WTC11 (cell line): ENCODE measurements around the gene CNOT3. TPM values are rescaled to one million over a fixed set of nuclear protein-coding genes. Genes with fewer than 3 reads are reported as not detected.

Source experiments
- ATAC-seq: fragments of 200-7000 bp; cut with Tn5 transposase; 2 replicates; pipeline ENCODE4 v1.10.0; 2021; ENCODE audit warnings: mild to moderate bottlenecking, moderate library complexity
- CTCF ChIA-PET: fragments of 300-600 bp; sonication (Branson Sonifier 250); formaldehyde crosslinking; loops from one replicate; lab custom pipeline; 2021; ENCODE audit warnings: antibody characterized with exemption; lab: Charles Lee
- POLR2A ChIA-PET: fragments of 350-600 bp; sonication (Branson Sonifier 250); formaldehyde crosslinking; loops from one replicate; lab custom pipeline; 2021; ENCODE audit warnings: antibody characterized with exemption; lab: Charles Lee
- DNase-seq: peaks from one replicate; pipeline ENCODE4 v3.0.0; 2021; ENCODE audit warnings: low spot score
- H3K27ac Mint-ChIP-seq: 2 replicates; pipeline ENCODE4 v1.8.0; 2021; ENCODE audit warnings: mixed read lengths
- H3K27me3 Mint-ChIP-seq: 2 replicates; pipeline ENCODE4 v1.8.0; 2021; ENCODE audit warnings: low read depth, mild to moderate bottlenecking, moderate library complexity, mixed read lengths
- H3K36me3 Mint-ChIP-seq: 2 replicates; pipeline ENCODE4 v1.8.0; 2021; ENCODE audit warnings: mixed read lengths
- H3K4me1 Mint-ChIP-seq: 2 replicates; pipeline ENCODE4 v1.8.0; 2022; ENCODE audit warnings: mixed read lengths
- H3K4me3 Mint-ChIP-seq: 2 replicates; pipeline ENCODE4 v1.8.0; 2021; ENCODE audit warnings: mild to moderate bottlenecking, moderate library complexity, mixed read lengths
- H3K9me3 Mint-ChIP-seq: 2 replicates; pipeline ENCODE4 v1.8.0; 2021; ENCODE audit warnings: mixed read lengths
- CREB1 ChIP-seq: sonication (generic); formaldehyde crosslinking; IDR thresholded peaks from 2 replicates; pipeline ENCODE4 v1.8.0; 2023; ENCODE audit warnings: mild to moderate bottlenecking, missing genetic modification reagents
- CREM ChIP-seq: sonication (generic); formaldehyde crosslinking; IDR thresholded peaks from 2 replicates; pipeline ENCODE4 v1.8.1; 2022; ENCODE audit warnings: mild to moderate bottlenecking, missing genetic modification reagents, moderate library complexity
- ELF4 ChIP-seq: sonication (generic); formaldehyde crosslinking; IDR thresholded peaks from 2 replicates; pipeline ENCODE4 v1.8.1; 2022; ENCODE audit warnings: low read depth, mild to moderate bottlenecking, moderate library complexity, missing genetic modification reagents
- FOXP1 ChIP-seq: sonication (generic); formaldehyde crosslinking; IDR thresholded peaks from 2 replicates; pipeline ENCODE4 v1.8.0; 2022; ENCODE audit warnings: missing genetic modification reagents, mild to moderate bottlenecking, moderate library complexity, borderline replicate concordance
- FOXP4 ChIP-seq: sonication (generic); formaldehyde crosslinking; IDR thresholded peaks from 2 replicates; pipeline ENCODE4 v1.8.0; 2022; ENCODE audit warnings: mild to moderate bottlenecking, missing genetic modification reagents
- HMGA2 ChIP-seq: fragments of 250-450 bp; sonication (Bioruptor Pico); IDR thresholded peaks from 2 replicates; pipeline ENCODE4 v1.4.0; 2021; ENCODE audit warnings: mild to moderate bottlenecking, moderate library complexity
- MAX ChIP-seq: sonication (generic); formaldehyde crosslinking; IDR thresholded peaks from 2 replicates; pipeline ENCODE4 v1.8.0; 2022; ENCODE audit warnings: mild to moderate bottlenecking, missing genetic modification reagents
- NFYB ChIP-seq: sonication (generic); formaldehyde crosslinking; conservative IDR thresholded peaks from 2 replicates; pipeline ENCODE4 v1.8.0; 2022; ENCODE audit warnings: low read depth, missing genetic modification reagents
- SP1 ChIP-seq: sonication (generic); formaldehyde crosslinking; conservative IDR thresholded peaks from 2 replicates; pipeline ENCODE4 v1.8.1; 2022; ENCODE audit warnings: missing genetic modification reagents
- ZBTB21 ChIP-seq: sonication (generic); formaldehyde crosslinking; IDR thresholded peaks from 2 replicates; pipeline ENCODE4 v1.8.1; 2023; ENCODE audit warnings: mild to moderate bottlenecking, missing genetic modification reagents, borderline replicate concordance
- ZNF121 ChIP-seq: sonication (generic); formaldehyde crosslinking; IDR thresholded peaks from 2 replicates; pipeline ENCODE4 v1.8.0; 2023; ENCODE audit warnings: missing genetic modification reagents
- ZNF317 ChIP-seq: sonication (generic); formaldehyde crosslinking; IDR thresholded peaks from 2 replicates; pipeline ENCODE4 v1.8.1; 2023; ENCODE audit warnings: low read depth, mild to moderate bottlenecking, moderate library complexity, missing genetic modification reagents, borderline replicate concordance
- ZNF416 ChIP-seq: fragments of 250-450 bp; sonication (Bioruptor Pico); IDR thresholded peaks from 2 replicates; pipeline ENCODE4 v1.9.0; 2021; ENCODE audit warnings: mild to moderate bottlenecking, inconsistent platforms
- total RNA-seq: library from RNA; stranded (reverse); gene quantifications from 3 replicates; pipeline ENCODE4 v1.2.3, GENCODE V29; 2021
- TF ChIP-seq, protein P1 (sequence below): fragments of 250-450 bp; sonication (Bioruptor Pico); IDR thresholded peaks from 2 replicates; pipeline ENCODE4 v1.9.0; 2021; ENCODE audit warnings: mild to moderate bottlenecking, borderline replicate concordance
- TF ChIP-seq, protein P2 (sequence below): sonication (generic); formaldehyde crosslinking; IDR thresholded peaks from 2 replicates; pipeline ENCODE4 v1.8.0; 2023; ENCODE audit warnings: mild to moderate bottlenecking, missing genetic modification reagents
- TF ChIP-seq, protein P3 (sequence below): fragments of 250-450 bp; sonication (Bioruptor Pico); IDR thresholded peaks from 2 replicates; pipeline ENCODE4 v1.9.0; 2021; ENCODE audit warnings: mild to moderate bottlenecking
- TF ChIP-seq, protein P4 (sequence below): fragments of 250-450 bp; sonication (Bioruptor Pico); IDR thresholded peaks from 2 replicates; pipeline ENCODE4 v1.8.0; 2021; ENCODE audit warnings: mild to moderate bottlenecking
- TF ChIP-seq, protein P5 (sequence below): sonication (generic); formaldehyde crosslinking; IDR thresholded peaks from 2 replicates; pipeline ENCODE4 v1.8.0; 2022; ENCODE audit warnings: missing genetic modification reagents

Gene CNOT3
- total RNA-seq, 1 experiment from 2014 or later = 93.3 TPM

DNA sequence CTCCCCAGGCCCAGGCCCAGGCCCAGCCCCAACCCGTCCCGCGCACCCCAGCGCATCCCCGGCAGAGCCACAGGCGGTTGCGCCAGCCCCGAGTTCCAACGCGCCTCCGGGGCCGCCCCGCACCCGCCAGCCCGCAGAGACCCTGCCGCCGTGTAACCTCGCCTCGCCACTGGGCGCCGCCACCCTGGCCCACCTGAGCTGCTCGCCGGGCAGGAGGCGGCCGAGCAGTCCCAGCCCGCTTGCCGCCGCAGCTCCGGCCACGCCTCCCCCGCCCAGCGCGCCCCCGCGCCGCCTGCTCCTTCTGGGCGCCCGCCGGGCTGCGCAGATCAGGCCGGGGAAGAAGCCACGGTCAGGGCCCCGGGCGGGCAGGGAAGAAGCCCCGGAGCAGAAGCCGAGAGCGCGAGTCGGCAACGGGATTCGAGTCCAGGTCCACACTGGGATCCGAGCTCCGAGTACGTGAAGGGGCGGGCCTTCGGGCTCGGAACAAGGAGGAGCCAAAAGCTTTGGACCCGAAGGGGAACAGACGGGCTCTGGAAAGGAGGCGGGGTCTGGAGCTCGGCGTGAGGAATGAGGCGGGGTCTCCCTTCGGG, 51.7 kb downstream of the CNOT3 start, which contains the start of gene MBOAT7 (continued):
- TF ChIP-seq, protein P1, sequence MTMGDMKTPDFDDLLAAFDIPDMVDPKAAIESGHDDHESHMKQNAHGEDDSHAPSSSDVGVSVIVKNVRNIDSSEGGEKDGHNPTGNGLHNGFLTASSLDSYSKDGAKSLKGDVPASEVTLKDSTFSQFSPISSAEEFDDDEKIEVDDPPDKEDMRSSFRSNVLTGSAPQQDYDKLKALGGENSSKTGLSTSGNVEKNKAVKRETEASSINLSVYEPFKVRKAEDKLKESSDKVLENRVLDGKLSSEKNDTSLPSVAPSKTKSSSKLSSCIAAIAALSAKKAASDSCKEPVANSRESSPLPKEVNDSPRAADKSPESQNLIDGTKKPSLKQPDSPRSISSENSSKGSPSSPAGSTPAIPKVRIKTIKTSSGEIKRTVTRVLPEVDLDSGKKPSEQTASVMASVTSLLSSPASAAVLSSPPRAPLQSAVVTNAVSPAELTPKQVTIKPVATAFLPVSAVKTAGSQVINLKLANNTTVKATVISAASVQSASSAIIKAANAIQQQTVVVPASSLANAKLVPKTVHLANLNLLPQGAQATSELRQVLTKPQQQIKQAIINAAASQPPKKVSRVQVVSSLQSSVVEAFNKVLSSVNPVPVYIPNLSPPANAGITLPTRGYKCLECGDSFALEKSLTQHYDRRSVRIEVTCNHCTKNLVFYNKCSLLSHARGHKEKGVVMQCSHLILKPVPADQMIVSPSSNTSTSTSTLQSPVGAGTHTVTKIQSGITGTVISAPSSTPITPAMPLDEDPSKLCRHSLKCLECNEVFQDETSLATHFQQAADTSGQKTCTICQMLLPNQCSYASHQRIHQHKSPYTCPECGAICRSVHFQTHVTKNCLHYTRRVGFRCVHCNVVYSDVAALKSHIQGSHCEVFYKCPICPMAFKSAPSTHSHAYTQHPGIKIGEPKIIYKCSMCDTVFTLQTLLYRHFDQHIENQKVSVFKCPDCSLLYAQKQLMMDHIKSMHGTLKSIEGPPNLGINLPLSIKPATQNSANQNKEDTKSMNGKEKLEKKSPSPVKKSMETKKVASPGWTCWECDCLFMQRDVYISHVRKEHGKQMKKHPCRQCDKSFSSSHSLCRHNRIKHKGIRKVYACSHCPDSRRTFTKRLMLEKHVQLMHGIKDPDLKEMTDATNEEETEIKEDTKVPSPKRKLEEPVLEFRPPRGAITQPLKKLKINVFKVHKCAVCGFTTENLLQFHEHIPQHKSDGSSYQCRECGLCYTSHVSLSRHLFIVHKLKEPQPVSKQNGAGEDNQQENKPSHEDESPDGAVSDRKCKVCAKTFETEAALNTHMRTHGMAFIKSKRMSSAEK (CRISPR knock-in tag) = no peak
- TF ChIP-seq FOXP4 (CRISPR knock-in tag) (peak; percentile 71), CREB1 (CRISPR knock-in tag) (no peak), SP1 (0 out of 2 replicates have a peak, but pooled peaks have one; percentile 29), CREM (0 out of 2 replicates have a peak, but pooled peaks have one; percentile 53)

DNA sequence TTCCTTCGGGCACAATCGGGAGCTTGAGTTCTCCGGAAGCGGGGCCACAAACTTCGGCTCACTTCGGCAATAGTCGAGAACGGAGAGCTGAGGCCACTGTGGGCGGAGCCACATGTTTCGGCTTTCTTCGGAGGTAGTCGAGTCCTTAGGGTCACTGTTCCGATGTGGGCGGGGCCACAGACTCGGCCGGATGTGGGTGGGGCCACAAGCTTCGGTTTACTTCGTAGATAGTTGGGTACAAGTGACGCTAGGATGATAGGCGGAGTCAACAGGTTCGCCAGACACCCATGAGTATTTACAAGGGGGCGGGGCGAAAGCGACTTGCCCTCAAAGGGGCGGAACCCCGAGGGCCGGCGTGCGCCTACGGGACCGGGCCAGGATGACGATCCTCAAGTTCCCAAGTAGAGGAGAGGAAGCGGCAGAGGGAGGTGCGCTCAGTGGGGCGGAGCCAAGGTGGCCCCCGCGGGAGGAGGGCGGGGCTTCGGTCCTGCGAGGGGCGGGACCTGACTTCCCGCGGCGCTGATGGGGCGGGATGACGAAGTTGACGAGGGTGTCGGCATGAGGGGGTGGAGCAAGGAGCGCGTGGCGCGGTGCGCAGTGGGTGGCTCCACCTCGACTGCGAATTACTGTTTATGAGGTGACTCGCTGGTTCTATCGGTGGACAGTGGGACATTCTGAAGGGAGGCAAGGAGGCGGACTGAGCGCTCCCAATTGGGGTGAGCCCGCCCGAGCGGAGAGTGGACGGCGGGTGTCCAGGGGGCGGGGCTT, 52.4 kb downstream of the CNOT3 start:
- Mint-ChIP-seq H3K9me3 (no peaks in the 10 kb centered on the region), H3K27ac (peak overlapping the region; percentile 100), H3K4me3 (peak overlapping the region; percentile 85), H3K4me1 (peaks cover 35% of the 10 kb centered on the region), H3K36me3 (peaks cover 43% of the 10 kb centered on the region), H3K27me3 (peaks cover 3% of the 10 kb centered on the region; the same call in 1 of the 2 replicates)
- ChIA-PET CTCF (interaction anchor here (0.6 to 4.2 kb wide), 28 partner anchors 9 to 397 kb away, joined by 3 to 84 read pairs (median 4); partner anchors contain the start of genes CNOT3, LENG1, TMC4 and TTYH1), POLR2A (interaction anchor here (0.5 to 4.3 kb wide), 17 partner anchors 10 to 127 kb away, joined by 3 to 25 read pairs (median 5); partner anchors contain the start of genes RPS9 and TMC4)
- DNase-seq (peak; percentile 100), ATAC-seq (peak; percentile 71)
- TF ChIP-seq MAX (CRISPR knock-in tag) = peak; percentile 92
- TF ChIP-seq, protein P2, sequence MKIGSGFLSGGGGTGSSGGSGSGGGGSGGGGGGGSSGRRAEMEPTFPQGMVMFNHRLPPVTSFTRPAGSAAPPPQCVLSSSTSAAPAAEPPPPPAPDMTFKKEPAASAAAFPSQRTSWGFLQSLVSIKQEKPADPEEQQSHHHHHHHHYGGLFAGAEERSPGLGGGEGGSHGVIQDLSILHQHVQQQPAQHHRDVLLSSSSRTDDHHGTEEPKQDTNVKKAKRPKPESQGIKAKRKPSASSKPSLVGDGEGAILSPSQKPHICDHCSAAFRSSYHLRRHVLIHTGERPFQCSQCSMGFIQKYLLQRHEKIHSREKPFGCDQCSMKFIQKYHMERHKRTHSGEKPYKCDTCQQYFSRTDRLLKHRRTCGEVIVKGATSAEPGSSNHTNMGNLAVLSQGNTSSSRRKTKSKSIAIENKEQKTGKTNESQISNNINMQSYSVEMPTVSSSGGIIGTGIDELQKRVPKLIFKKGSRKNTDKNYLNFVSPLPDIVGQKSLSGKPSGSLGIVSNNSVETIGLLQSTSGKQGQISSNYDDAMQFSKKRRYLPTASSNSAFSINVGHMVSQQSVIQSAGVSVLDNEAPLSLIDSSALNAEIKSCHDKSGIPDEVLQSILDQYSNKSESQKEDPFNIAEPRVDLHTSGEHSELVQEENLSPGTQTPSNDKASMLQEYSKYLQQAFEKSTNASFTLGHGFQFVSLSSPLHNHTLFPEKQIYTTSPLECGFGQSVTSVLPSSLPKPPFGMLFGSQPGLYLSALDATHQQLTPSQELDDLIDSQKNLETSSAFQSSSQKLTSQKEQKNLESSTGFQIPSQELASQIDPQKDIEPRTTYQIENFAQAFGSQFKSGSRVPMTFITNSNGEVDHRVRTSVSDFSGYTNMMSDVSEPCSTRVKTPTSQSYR (CRISPR knock-in tag) = 0 out of 2 replicates have a peak, but pooled peaks have one; percentile 27
- TF ChIP-seq ZNF121 (CRISPR knock-in tag) = no peak
- TF ChIP-seq, protein P3, sequence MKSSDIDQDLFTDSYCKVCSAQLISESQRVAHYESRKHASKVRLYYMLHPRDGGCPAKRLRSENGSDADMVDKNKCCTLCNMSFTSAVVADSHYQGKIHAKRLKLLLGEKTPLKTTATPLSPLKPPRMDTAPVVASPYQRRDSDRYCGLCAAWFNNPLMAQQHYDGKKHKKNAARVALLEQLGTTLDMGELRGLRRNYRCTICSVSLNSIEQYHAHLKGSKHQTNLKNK (CRISPR knock-in tag) = no peak; the same call in 1 of the 2 replicates
- peak; percentile 86 for TF ChIP-seq SP1
- peak; percentile 71; the same call in 1 of the 2 replicates for TF ChIP-seq ZBTB21
- 0 out of 2 replicates have a peak, but pooled peaks have one; percentile 52 for TF ChIP-seq ZNF416
- TF ChIP-seq NFYB (CRISPR knock-in tag) = no peak
- no peak for TF ChIP-seq ELF4 (CRISPR knock-in tag)
- TF ChIP-seq, protein P4, sequence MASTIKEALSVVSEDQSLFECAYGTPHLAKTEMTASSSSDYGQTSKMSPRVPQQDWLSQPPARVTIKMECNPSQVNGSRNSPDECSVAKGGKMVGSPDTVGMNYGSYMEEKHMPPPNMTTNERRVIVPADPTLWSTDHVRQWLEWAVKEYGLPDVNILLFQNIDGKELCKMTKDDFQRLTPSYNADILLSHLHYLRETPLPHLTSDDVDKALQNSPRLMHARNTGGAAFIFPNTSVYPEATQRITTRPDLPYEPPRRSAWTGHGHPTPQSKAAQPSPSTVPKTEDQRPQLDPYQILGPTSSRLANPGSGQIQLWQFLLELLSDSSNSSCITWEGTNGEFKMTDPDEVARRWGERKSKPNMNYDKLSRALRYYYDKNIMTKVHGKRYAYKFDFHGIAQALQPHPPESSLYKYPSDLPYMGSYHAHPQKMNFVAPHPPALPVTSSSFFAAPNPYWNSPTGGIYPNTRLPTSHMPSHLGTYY (CRISPR knock-in tag) = no peak
- 0 out of 2 replicates have a peak, but pooled peaks have one; percentile 12 for TF ChIP-seq HMGA2 (CRISPR knock-in tag)
- TF ChIP-seq, protein P5, sequence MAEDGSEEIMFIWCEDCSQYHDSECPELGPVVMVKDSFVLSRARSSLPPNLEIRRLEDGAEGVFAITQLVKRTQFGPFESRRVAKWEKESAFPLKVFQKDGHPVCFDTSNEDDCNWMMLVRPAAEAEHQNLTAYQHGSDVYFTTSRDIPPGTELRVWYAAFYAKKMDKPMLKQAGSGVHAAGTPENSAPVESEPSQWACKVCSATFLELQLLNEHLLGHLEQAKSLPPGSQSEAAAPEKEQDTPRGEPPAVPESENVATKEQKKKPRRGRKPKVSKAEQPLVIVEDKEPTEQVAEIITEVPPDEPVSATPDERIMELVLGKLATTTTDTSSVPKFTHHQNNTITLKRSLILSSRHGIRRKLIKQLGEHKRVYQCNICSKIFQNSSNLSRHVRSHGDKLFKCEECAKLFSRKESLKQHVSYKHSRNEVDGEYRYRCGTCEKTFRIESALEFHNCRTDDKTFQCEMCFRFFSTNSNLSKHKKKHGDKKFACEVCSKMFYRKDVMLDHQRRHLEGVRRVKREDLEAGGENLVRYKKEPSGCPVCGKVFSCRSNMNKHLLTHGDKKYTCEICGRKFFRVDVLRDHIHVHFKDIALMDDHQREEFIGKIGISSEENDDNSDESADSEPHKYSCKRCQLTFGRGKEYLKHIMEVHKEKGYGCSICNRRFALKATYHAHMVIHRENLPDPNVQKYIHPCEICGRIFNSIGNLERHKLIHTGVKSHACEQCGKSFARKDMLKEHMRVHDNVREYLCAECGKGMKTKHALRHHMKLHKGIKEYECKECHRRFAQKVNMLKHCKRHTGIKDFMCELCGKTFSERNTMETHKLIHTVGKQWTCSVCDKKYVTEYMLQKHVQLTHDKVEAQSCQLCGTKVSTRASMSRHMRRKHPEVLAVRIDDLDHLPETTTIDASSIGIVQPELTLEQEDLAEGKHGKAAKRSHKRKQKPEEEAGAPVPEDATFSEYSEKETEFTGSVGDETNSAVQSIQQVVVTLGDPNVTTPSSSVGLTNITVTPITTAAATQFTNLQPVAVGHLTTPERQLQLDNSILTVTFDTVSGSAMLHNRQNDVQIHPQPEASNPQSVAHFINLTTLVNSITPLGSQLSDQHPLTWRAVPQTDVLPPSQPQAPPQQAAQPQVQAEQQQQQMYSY (CRISPR knock-in tag) = no peak
- no peak for TF ChIP-seq ZNF317 (CRISPR knock-in tag)
- peak; percentile 29; the same call in 1 of the 2 replicates for TF ChIP-seq FOXP1 (CRISPR knock-in tag)
